HG03342 (cell line): ENCODE measurements around the gene MEGF9.

Experiments
- ATAC-seq: cut with Tn5 transposase; IDR thresholded peaks from one replicate; pipeline ENCODE4 v1.9.1; 2021; ENCODE audit warnings: mild to moderate bottlenecking, moderate library complexity; ENCODE audit not compliant: unreplicated experiment

Gene MEGF9

GRCh38 chr9:120733190-120733589, 18.9 kb upstream of the MEGF9 start:
- ATAC-seq: no peak

- ATAC-seq: no peak
Measured at GRCh38 chr9:120730654-120731514, 16.6 kb upstream of the MEGF9 start.

- ATAC-seq: no peak
Measured at GRCh38 chr9:120729791-120730241, 15.5 kb upstream of the MEGF9 start.

- no peak for ATAC-seq
Measured at GRCh38 chr9:120726484-120726883, 12.2 kb upstream of the MEGF9 start.

- no peak for ATAC-seq
Measured at GRCh38 chr9:120725907-120726306, 11.6 kb upstream of the MEGF9 start.

GRCh38 chr9:120724757-120725400, 10.6 kb upstream of the MEGF9 start:
- no peak for ATAC-seq

- no peak for ATAC-seq
Measured at GRCh38 chr9:120723565-120723964, 9.3 kb upstream of the MEGF9 start.

GRCh38 chr9:120720404-120720803, 6.1 kb upstream of the MEGF9 start:
- no peak for ATAC-seq

GRCh38 chr9:120718316-120718715, 4.0 kb upstream of the MEGF9 start:
- ATAC-seq: no peak

- ATAC-seq: no peak
Measured at GRCh38 chr9:120717176-120717575, 2.9 kb upstream of the MEGF9 start.

- no peak for ATAC-seq
Measured at GRCh38 chr9:120716483-120716882, 2.2 kb upstream of the MEGF9 start.

- ATAC-seq: no peak
Measured at GRCh38 chr9:120715389-120715924, 1.2 kb upstream of the MEGF9 start.

GRCh38 chr9:120714846-120715388, 647 bp upstream of the MEGF9 start:
- peak; percentile 25 for ATAC-seq

- ATAC-seq: no peak
Measured at GRCh38 chr9:120713257-120714087, 798 bp downstream of the MEGF9 start.

GRCh38 chr9:120712539-120713031, 1.7 kb downstream of the MEGF9 start:
- no peak for ATAC-seq

- no peak for ATAC-seq
Measured at GRCh38 chr9:120711841-120712538, 2.3 kb downstream of the MEGF9 start.

- no peak for ATAC-seq
Measured at GRCh38 chr9:120711354-120711753, 2.9 kb downstream of the MEGF9 start.

- no peak for ATAC-seq
Measured at GRCh38 chr9:120710110-120710981, 3.9 kb downstream of the MEGF9 start.
